Measurements from ENCODE around the gene DPP6.

DNA sequence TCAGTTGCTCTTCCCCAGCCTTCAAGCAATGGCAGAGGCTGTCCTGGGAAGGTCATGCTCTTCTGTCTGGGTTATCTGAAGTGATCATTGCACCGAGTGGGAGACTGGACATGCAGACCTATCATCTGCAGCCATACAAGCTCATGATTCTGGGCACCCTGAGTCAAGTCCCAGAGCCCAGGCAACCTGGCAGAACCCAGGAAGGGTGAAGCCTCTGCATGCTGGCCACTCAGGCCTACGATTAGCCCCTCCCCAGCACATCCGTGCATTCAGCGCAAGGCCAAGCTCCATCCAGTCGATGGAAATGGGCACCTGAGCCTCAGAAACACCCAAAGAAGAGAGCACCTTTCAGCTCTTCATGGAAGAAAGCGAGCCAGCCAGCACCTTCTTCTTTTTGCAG, 688.9 kb downstream of the DPP6 start:
- TF ChIP-seq POLR2AphosphoS5 (IDR thresholded peaks at IDR 0.05; ENCODE audit: low read depth, low read length) (no peak), POLR2A (IDR thresholded peaks at IDR 0.05; ENCODE audit: low read depth, low read length) (no peak), TAF1 (IDR thresholded peaks at IDR 0.05; ENCODE audit: low read depth, low read length) (no peak), SPI1 (IDR thresholded peaks at IDR 0.05; ENCODE audit: low read depth, low read length) (no peak), PAX5 (IDR thresholded peaks at IDR 0.05; ENCODE audit: insufficient read depth, low read length, severe bottlenecking) (no peak)
